NB4 (cell line): ENCODE data around the gene NAIF1.

ENCODE experiments used
- CTCF ChIP-seq: IDR thresholded peaks from one replicate; pipeline ENCODE4 v1.5.1; 2012; ENCODE audit warnings: low read depth, low read length
- POLR2A ChIP-seq: IDR thresholded peaks from 2 replicates; pipeline ENCODE4 v1.6.1; 2011; ENCODE audit warnings: mild to moderate bottlenecking; ENCODE audit not compliant: insufficient read length; ENCODE audit errors: extremely low read depth

GRCh38 chr9:128043467-128043868 is 23.7 kb downstream of the NAIF1 start:
- no peak for TF ChIP-seq POLR2A
- TF ChIP-seq CTCF = no peak
